ENCODE measurements around the gene FBXO48.
A peak's percentile ranks its signal among the peaks of the same experiment; 100 is the strongest.

Gene FBXO48

GRCh38 chr2:68441179-68441993 lies 25.7 kb downstream of the FBXO48 start:
- peaks cover 44% of the 10 kb centered on the region for H3K4me1 ChIP-seq (ENCODE audit: insufficient read depth, low read length, severe bottlenecking)
- no peak overlapping the region for H3K4me3 ChIP-seq (ENCODE audit: low read depth, low read length, poor library complexity, severe bottlenecking)
- H4K20me1 ChIP-seq (ENCODE audit: insufficient read depth, low read length), result no peaks in the 10 kb centered on the region
- H3K36me3 ChIP-seq (ENCODE audit: insufficient read depth, low read length), result no peaks in the 10 kb centered on the region
- no peaks in the 10 kb centered on the region for H3F3A ChIP-seq (ENCODE audit: insufficient read depth, low read length)
- no peaks in the 10 kb centered on the region for H3K9me3 ChIP-seq (ENCODE audit: low read length)
- H3K27me3 ChIP-seq (ENCODE audit: insufficient read depth, low read length), result no peaks in the 10 kb centered on the region
- TF ChIP-seq, protein P1, sequence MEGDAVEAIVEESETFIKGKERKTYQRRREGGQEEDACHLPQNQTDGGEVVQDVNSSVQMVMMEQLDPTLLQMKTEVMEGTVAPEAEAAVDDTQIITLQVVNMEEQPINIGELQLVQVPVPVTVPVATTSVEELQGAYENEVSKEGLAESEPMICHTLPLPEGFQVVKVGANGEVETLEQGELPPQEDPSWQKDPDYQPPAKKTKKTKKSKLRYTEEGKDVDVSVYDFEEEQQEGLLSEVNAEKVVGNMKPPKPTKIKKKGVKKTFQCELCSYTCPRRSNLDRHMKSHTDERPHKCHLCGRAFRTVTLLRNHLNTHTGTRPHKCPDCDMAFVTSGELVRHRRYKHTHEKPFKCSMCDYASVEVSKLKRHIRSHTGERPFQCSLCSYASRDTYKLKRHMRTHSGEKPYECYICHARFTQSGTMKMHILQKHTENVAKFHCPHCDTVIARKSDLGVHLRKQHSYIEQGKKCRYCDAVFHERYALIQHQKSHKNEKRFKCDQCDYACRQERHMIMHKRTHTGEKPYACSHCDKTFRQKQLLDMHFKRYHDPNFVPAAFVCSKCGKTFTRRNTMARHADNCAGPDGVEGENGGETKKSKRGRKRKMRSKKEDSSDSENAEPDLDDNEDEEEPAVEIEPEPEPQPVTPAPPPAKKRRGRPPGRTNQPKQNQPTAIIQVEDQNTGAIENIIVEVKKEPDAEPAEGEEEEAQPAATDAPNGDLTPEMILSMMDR (IDR thresholded peaks at IDR 0.05; ENCODE audit: low read length), result peak; percentile 94
- TF ChIP-seq EZH2 (IDR thresholded peaks at IDR 0.05; ENCODE audit: borderline replicate concordance, low read length), result no peak
- peak overlapping the region; percentile 67 for H3K27ac ChIP-seq (ENCODE audit: low read depth, low read length, poor library complexity, severe bottlenecking)
- H3K4me2 ChIP-seq (ENCODE audit: low read length), result peak overlapping the region; percentile 10; the same call in 1 of the 2 replicates
- no peaks in the 10 kb centered on the region for H3K79me2 ChIP-seq (ENCODE audit: insufficient read depth, low read length)
- H3K9ac ChIP-seq (ENCODE audit: low read length), result peak overlapping the region; percentile 2; the same call in 1 of the 2 replicates
- no peaks in the 10 kb centered on the region for H3K9me2 ChIP-seq (ENCODE audit: low read depth, low read length)
- no peak overlapping the region for H2AFZ ChIP-seq (ENCODE audit: low read length)

DNA sequence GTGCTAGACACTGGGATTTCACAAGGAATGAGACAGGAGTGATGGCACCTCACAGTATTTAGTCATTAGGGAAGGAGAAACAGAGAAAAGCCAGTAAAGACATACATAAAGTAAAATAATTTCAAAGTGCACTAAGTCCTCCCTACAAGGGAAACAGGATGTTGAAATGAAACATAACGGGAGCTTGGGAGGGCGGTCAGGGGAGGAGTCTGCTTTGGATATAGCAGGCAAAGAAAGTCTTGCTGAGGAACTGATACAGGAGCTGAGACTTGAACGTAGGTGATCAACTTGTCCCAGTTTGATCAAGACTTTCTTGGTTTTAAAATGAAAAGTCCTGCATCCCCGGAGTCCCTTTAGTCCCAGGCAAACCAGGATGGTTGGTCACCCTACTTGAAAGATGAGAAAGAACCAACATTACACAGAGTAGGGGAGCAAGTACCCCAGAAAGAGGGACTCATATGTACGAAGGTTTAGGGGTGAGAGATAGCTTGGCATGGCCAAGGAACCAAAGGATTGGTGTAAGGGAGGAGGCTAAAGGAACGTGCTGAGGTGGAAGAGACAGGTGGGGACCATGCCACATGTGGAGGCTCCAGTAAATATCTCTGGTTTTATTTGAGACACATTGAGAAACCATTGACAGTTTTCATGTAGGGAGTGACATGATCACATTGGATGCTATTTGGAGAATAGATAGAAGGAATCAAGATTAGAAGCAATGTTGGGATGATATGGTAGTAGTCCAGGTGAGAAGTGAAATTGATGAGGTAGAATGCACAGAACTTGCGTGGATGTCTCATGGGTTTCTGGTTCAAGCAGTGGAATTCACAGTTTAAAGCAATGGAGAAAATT lies 28.4 kb downstream of the FBXO48 start:
- H3K4me2 ChIP-seq (ENCODE audit: low read length), result no peak overlapping the region

GRCh38 chr2:68436270-68436669 lies 30.8 kb downstream of the FBXO48 start:
- Histone ChIP-seq H3K9ac (ENCODE audit: low read length) (no peak overlapping the region), H3K4me3 (ENCODE audit: low read depth, low read length, poor library complexity, severe bottlenecking) (no peak overlapping the region), H3K27ac (ENCODE audit: low read depth, low read length, poor library complexity, severe bottlenecking) (peak overlapping the region; percentile 33), H3K36me3 (ENCODE audit: insufficient read depth, low read length) (no peaks in the 10 kb centered on the region), H3K4me1 (ENCODE audit: insufficient read depth, low read length, severe bottlenecking) (peaks cover 48% of the 10 kb centered on the region), H3K9me2 (ENCODE audit: low read depth, low read length) (no peaks in the 10 kb centered on the region), H2AFZ (ENCODE audit: low read length) (no peak overlapping the region), H3K9me3 (ENCODE audit: low read length) (peaks cover 15% of the 10 kb centered on the region), H3K4me2 (ENCODE audit: low read length) (no peak overlapping the region), H3K27me3 (ENCODE audit: insufficient read depth, low read length) (no peaks in the 10 kb centered on the region), H3K79me2 (ENCODE audit: insufficient read depth, low read length) (no peaks in the 10 kb centered on the region), H4K20me1 (ENCODE audit: insufficient read depth, low read length) (no peaks in the 10 kb centered on the region), H3F3A (ENCODE audit: insufficient read depth, low read length) (no peaks in the 10 kb centered on the region)
- TF ChIP-seq EZH2 (IDR thresholded peaks at IDR 0.05; ENCODE audit: borderline replicate concordance, low read length), result no peak
- TF ChIP-seq, protein P1 (IDR thresholded peaks at IDR 0.05; ENCODE audit: low read length), result no peak

More for the DNA sequence above, 28.4 kb downstream of the FBXO48 start:
- no peaks in the 10 kb centered on the region for H3K79me2 ChIP-seq (ENCODE audit: insufficient read depth, low read length)
- H3K9ac ChIP-seq (ENCODE audit: low read length), result no peak overlapping the region
- no peak overlapping the region for H3K4me3 ChIP-seq (ENCODE audit: low read depth, low read length, poor library complexity, severe bottlenecking)
- no peaks in the 10 kb centered on the region for H3F3A ChIP-seq (ENCODE audit: insufficient read depth, low read length)
- no peaks in the 10 kb centered on the region for H3K9me3 ChIP-seq (ENCODE audit: low read length)
- TF ChIP-seq, protein P1 (IDR thresholded peaks at IDR 0.05; ENCODE audit: low read length), result no peak
- no peak for TF ChIP-seq EZH2 (IDR thresholded peaks at IDR 0.05; ENCODE audit: borderline replicate concordance, low read length)
- H3K4me1 ChIP-seq (ENCODE audit: insufficient read depth, low read length, severe bottlenecking), result peaks cover 52% of the 10 kb centered on the region
- no peaks in the 10 kb centered on the region for H3K27me3 ChIP-seq (ENCODE audit: insufficient read depth, low read length)
- no peaks in the 10 kb centered on the region for H3K9me2 ChIP-seq (ENCODE audit: low read depth, low read length)
- H4K20me1 ChIP-seq (ENCODE audit: insufficient read depth, low read length), result no peaks in the 10 kb centered on the region
- H3K36me3 ChIP-seq (ENCODE audit: insufficient read depth, low read length), result no peaks in the 10 kb centered on the region
- peak overlapping the region; percentile 16; the same call in 1 of the 2 replicates for H2AFZ ChIP-seq (ENCODE audit: low read length)
- H3K27ac ChIP-seq (ENCODE audit: low read depth, low read length, poor library complexity, severe bottlenecking), result no peak overlapping the region
